ENCODE results near the gene FOLR1.

DNA sequence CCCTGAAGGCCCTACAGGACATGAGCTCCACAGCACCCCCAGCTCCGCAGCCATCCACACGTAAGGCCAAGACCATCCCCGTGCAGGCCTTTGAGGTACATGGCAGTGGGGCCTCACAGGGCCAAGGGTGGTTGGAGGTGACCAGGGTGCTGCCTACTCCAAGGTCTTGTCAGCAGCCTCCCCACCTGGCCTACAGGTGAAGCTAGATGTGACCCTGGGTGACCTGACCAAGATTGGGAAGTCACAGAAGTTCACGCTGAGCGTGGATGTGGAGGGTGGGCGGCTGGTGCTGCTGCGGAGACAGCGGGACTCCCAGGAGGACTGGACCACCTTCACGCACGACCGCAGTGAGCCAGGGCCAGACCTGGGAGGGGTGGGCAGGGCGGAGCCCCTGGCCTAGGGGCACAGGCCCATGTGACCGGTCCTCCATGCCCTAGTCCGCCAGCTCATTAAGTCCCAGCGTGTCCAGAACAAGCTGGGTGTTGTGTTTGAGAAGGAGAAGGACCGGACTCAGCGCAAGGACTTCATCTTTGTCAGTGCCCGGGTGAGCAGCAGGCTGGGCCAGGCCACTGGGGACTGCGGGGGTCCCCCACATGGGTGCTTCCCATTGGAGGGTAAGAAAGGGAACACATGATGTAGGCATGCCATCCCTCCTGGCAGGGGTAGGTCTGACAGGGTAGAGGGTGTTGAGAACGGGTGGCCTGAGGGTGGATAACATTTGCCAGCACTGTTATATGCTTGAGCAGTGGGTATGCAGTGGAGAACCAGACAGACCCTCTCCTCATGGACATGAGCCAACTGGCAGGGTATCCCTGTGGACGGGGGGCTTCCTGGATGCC lies 38.2 kb downstream of the FOLR1 start:
- TF ChIP-seq POLR2A (IDR thresholded peaks at IDR 0.05) = no peak
- TF ChIP-seq CTCF (IDR thresholded peaks at IDR 0.05) = no peak
